GM12878 (cell line): ENCODE measurements around the gene TAPBPL. TPM values are rescaled to one million over a fixed set of nuclear protein-coding genes. Genes with fewer than 3 reads are reported as not detected.

ENCODE experiments used
- CBX5 ChIP-seq: sonication (generic); IDR thresholded peaks from 2 replicates; pipeline ENCODE4 v1.6.1; 2016; ENCODE audit warnings: low read depth, moderate library complexity, mild to moderate bottlenecking, inconsistent platforms
- CHD2 ChIP-seq: IDR thresholded peaks from 2 replicates; pipeline ENCODE4 v1.6.1; 2011; ENCODE audit warnings: low read depth, low read length, improper control_type of control experiment, borderline replicate concordance
- FOXK2 ChIP-seq: fragments of 450-650 bp; IDR thresholded peaks from 2 replicates; pipeline ENCODE4 v1.6.1; 2017; ENCODE audit warnings: mild to moderate bottlenecking, moderate library complexity
- FOXM1 ChIP-seq: IDR thresholded peaks from 2 replicates; pipeline ENCODE4 v1.6.1; 2012; ENCODE audit warnings: low read depth, mild to moderate bottlenecking, inconsistent platforms, low read length, moderate library complexity
- GATAD2B ChIP-seq: fragments of 450-650 bp; conservative IDR thresholded peaks from 2 replicates; pipeline ENCODE4 v1.6.1; 2017; ENCODE audit warnings: low read depth, mild to moderate bottlenecking, moderate library complexity
- IKZF2 ChIP-seq, 2 experiments: fragments of 450-650 bp; IDR thresholded peaks; 2 replicates each; pipeline ENCODE4 v1.6.1; 2017; ENCODE audit warnings: mild to moderate bottlenecking in 2 of 2, moderate library complexity in 2 of 2
- KDM1A ChIP-seq: fragments of 200-600 bp; sonication (generic); IDR thresholded peaks from 2 replicates; pipeline ENCODE4 v1.6.1; 2016; ENCODE audit warnings: borderline replicate concordance
- MXI1 ChIP-seq: fragments of 150-350 bp; IDR thresholded peaks from 2 replicates; pipeline ENCODE4 v1.6.1; 2011; ENCODE audit warnings: low read depth, mild to moderate bottlenecking, inconsistent platforms, low read length, improper control_type of control experiment
- NFIC ChIP-seq: IDR thresholded peaks from 2 replicates; pipeline ENCODE4 v1.6.1; 2012; ENCODE audit warnings: low read depth, mild to moderate bottlenecking, inconsistent platforms, low read length, moderate library complexity
- NRF1 ChIP-seq: conservative IDR thresholded peaks from 2 replicates; pipeline ENCODE4 v1.6.1; 2011; ENCODE audit warnings: mild to moderate bottlenecking, low read depth, low read length, improper control_type of control experiment
- PML ChIP-seq: IDR thresholded peaks from 2 replicates; pipeline ENCODE4 v1.6.1; 2012; ENCODE audit warnings: low read length, inconsistent platforms
- POU2F2 ChIP-seq: IDR thresholded peaks from 3 replicates; pipeline ENCODE4 v1.6.1; 2011; ENCODE audit warnings: low read depth, mild to moderate bottlenecking, low read length, borderline replicate concordance
- RAD21 ChIP-seq: IDR thresholded peaks from 2 replicates; pipeline ENCODE4 v1.6.1; 2011; ENCODE audit warnings: mild to moderate bottlenecking, low read depth, low read length, moderate library complexity; ENCODE audit not compliant: insufficient read depth
- RAD51 ChIP-seq: fragments of 450-650 bp; IDR thresholded peaks from 2 replicates; pipeline ENCODE4 v1.6.1; 2016; ENCODE audit warnings: moderate library complexity, mild to moderate bottlenecking, inconsistent platforms
- RCOR1 ChIP-seq: conservative IDR thresholded peaks from 2 replicates; pipeline ENCODE4 v1.6.1; 2012; ENCODE audit warnings: low read depth, low read length, improper control_type of control experiment
- RFX5 ChIP-seq: IDR thresholded peaks from 2 replicates; pipeline ENCODE4 v1.6.1; 2011; ENCODE audit warnings: low read depth, low read length, improper control_type of control experiment
- SMAD5 ChIP-seq: IDR thresholded peaks from 2 replicates; pipeline ENCODE4 v1.6.1; 2016; ENCODE audit warnings: antibody characterized with exemption, low read depth
- SMC3 ChIP-seq: IDR thresholded peaks from 2 replicates; pipeline ENCODE4 v1.6.1; 2011; ENCODE audit warnings: low read length, improper control_type of control experiment, borderline replicate concordance
- WRNIP1 ChIP-seq: IDR thresholded peaks from 2 replicates; pipeline ENCODE4 v1.6.1; 2011; ENCODE audit warnings: low read depth, low read length, improper control_type of control experiment, borderline replicate concordance
- ZBED1 ChIP-seq: IDR thresholded peaks from 2 replicates; pipeline ENCODE4 v1.6.1; 2016; ENCODE audit warnings: borderline replicate concordance
- ZNF207 ChIP-seq: fragments of 450-650 bp; IDR thresholded peaks from 2 replicates; pipeline ENCODE4 v1.6.1; 2014; ENCODE audit warnings: antibody characterized with exemption, mild to moderate bottlenecking, borderline replicate concordance
- ZSCAN29 ChIP-seq: fragments of 450-650 bp; IDR thresholded peaks from 2 replicates; pipeline ENCODE4 v1.6.1; 2017; ENCODE audit warnings: mild to moderate bottlenecking, moderate library complexity
- ZZZ3 ChIP-seq: IDR thresholded peaks from 2 replicates; pipeline ENCODE4 v1.6.1; 2011; ENCODE audit warnings: low read depth; ENCODE audit not compliant: control insufficient read depth, insufficient read length
- polyA plus RNA-seq, 11 experiments: library from polyadenylated mRNA; depleted of rRNA in 4 of 11; unstranded in 6 of 11; stranded (reverse) in 5 of 11; fragments of >200 nt; fragmentation: Nextera tagmentation in 4 of 11; fragmentation: Illumina TruSeq in 1 of 11; extraction: Ambion mirVana in 4 of 11; extraction: Trizol in 1 of 11; gene quantifications; 1 replicate in 1 of 11; 2 replicates in 10 of 11; pipeline versions ENCODE4 v1.2.1 to v1.2.3, GENCODE V29; 2011 to 2016; ENCODE audit warnings: inconsistent platforms in 2 of 11, missing spikeins in 2 of 11, low read depth in 1 of 11
- total RNA-seq, 4 experiments: library from RNA; depleted of rRNA in 3 of 4; stranded (reverse); fragments of >200 nt in 3 of 4; fragmentation: Illumina TruSeq in 1 of 4; extraction: Trizol in 1 of 4; gene quantifications; 2 replicates each; pipeline versions ENCODE4 v1.2.1 to v1.2.3, GENCODE V29; 2013 to 2021
- TF ChIP-seq, protein P1 (sequence below): fragments of 450-650 bp; IDR thresholded peaks from 2 replicates; pipeline ENCODE4 v1.6.1; 2017; ENCODE audit warnings: mild to moderate bottlenecking, low read depth, inconsistent platforms; ENCODE audit not compliant: poor library complexity, severe bottlenecking
- TF ChIP-seq, protein P2 (sequence below): IDR thresholded peaks from 2 replicates; pipeline ENCODE4 v1.6.1; 2012; ENCODE audit warnings: low read depth, low read length, improper control_type of control experiment
- TF ChIP-seq, protein P3 (sequence below): fragments of 150-350 bp; IDR thresholded peaks from 2 replicates; pipeline ENCODE4 v1.6.1; 2016; ENCODE audit warnings: low read depth, low read length

TAPBPL gene
- total and polyA plus RNA-seq, 10 of the 15 experiments (the other 5 are each of a cell fraction or from before 2014, with no cell fraction given): 12.4 to 45.0 (median 29.9) TPM

DNA sequence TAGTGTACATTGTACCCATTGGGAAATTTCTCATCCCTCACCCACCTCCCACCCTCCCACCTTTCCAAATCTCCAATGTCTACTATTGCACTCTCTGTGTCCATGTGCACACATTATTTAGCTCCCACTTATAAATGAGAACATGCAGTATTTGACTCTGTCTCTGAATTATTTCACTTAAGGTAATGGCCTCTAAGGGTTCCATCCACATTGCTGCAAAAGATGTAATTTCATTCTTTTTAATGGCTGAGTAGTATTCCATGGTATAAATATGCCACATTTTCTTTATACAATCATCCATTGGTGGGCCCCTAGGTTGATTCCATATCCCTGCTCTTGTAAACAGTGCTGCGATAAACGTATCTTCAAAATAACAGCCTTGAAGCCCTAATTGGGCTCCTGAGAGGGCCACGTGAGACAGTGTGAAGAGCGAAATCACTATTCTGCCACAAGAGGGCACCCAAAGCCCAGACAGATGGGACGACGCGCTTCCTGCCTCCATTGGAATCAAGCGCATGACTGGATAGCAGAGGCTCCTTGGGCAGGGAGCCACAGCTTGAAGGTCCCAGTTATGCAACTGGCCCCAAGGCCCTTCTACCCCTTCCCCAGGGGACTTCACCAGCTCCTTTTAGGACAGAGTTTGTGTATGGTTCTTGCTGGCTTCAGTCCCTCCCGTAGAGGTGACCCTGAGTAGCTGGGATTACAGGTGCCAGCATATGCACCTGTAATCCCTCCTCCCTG lies 28.4 kb upstream of the TAPBPL start (continued):
- TF ChIP-seq RCOR1 (no peak), ZNF207 (0 out of 2 replicates have a peak, but pooled peaks have one; percentile 10), POU2F2 (peak; percentile 65; the same call in 1 of the 3 replicates), GATAD2B (0 out of 2 replicates have a peak, but pooled peaks have one; percentile 34), FOXM1 (peak; percentile 48), CBX5 (no peak), IKZF2 (IDR thresholded peaks at IDR 0.05) (peak; percentile 66 to 73), NFIC (no peak), NRF1 (no peak; the same call in 1 of the 2 replicates), RAD51 (peak; percentile 87), WRNIP1 (peak; percentile 95), ZSCAN29 (no peak), CHD2 (peak; percentile 51; the same call in 1 of the 2 replicates), MXI1 (peak; percentile 81), RAD21 (peak; percentile 97), RFX5 (no peak), PML (no peak), SMAD5 (no peak), KDM1A (no peak), ZZZ3 (no peak), ZBED1 (no peak), SMC3 (peak; percentile 99), FOXK2 (no peak)
- TF ChIP-seq, protein P1, sequence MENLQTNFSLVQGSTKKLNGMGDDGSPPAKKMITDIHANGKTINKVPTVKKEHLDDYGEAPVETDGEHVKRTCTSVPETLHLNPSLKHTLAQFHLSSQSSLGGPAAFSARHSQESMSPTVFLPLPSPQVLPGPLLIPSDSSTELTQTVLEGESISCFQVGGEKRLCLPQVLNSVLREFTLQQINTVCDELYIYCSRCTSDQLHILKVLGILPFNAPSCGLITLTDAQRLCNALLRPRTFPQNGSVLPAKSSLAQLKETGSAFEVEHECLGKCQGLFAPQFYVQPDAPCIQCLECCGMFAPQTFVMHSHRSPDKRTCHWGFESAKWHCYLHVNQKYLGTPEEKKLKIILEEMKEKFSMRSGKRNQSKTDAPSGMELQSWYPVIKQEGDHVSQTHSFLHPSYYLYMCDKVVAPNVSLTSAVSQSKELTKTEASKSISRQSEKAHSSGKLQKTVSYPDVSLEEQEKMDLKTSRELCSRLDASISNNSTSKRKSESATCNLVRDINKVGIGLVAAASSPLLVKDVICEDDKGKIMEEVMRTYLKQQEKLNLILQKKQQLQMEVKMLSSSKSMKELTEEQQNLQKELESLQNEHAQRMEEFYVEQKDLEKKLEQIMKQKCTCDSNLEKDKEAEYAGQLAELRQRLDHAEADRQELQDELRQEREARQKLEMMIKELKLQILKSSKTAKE: peak; percentile 65
- TF ChIP-seq, protein P2, sequence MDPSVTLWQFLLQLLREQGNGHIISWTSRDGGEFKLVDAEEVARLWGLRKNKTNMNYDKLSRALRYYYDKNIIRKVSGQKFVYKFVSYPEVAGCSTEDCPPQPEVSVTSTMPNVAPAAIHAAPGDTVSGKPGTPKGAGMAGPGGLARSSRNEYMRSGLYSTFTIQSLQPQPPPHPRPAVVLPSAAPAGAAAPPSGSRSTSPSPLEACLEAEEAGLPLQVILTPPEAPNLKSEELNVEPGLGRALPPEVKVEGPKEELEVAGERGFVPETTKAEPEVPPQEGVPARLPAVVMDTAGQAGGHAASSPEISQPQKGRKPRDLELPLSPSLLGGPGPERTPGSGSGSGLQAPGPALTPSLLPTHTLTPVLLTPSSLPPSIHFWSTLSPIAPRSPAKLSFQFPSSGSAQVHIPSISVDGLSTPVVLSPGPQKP: 0 out of 2 replicates have a peak, but pooled peaks have one; percentile 21
- TF ChIP-seq, protein P3, sequence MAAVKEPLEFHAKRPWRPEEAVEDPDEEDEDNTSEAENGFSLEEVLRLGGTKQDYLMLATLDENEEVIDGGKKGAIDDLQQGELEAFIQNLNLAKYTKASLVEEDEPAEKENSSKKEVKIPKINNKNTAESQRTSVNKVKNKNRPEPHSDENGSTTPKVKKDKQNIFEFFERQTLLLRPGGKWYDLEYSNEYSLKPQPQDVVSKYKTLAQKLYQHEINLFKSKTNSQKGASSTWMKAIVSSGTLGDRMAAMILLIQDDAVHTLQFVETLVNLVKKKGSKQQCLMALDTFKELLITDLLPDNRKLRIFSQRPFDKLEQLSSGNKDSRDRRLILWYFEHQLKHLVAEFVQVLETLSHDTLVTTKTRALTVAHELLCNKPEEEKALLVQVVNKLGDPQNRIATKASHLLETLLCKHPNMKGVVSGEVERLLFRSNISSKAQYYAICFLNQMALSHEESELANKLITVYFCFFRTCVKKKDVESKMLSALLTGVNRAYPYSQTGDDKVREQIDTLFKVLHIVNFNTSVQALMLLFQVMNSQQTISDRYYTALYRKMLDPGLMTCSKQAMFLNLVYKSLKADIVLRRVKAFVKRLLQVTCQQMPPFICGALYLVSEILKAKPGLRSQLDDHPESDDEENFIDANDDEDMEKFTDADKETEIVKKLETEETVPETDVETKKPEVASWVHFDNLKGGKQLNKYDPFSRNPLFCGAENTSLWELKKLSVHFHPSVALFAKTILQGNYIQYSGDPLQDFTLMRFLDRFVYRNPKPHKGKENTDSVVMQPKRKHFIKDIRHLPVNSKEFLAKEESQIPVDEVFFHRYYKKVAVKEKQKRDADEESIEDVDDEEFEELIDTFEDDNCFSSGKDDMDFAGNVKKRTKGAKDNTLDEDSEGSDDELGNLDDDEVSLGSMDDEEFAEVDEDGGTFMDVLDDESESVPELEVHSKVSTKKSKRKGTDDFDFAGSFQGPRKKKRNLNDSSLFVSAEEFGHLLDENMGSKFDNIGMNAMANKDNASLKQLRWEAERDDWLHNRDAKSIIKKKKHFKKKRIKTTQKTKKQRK: no peak
